Dermis blood vessel endothelial cell (primary cell): ENCODE results near the gene RGR. TPM values are rescaled to one million over a fixed set of nuclear protein-coding genes. Genes with fewer than 3 reads are reported as not detected.
"Not testable (repeated sequence)": the region's sequence is repeated elsewhere in the genome, so short reads cannot be mapped to it uniquely, and the experiment has no call there.

Experiments
- DNase-seq: peaks from one replicate; pipeline ENCODE4 v3.0.0; 2010
- total RNA-seq: library from RNA; depleted of rRNA; stranded (reverse); fragments of >200 nt; gene quantifications from 2 replicates; pipeline ENCODE4 v1.2.3, GENCODE V29; 2014

RGR gene
- total RNA-seq, 1 donor from 2014 or later = not detected

DNA sequence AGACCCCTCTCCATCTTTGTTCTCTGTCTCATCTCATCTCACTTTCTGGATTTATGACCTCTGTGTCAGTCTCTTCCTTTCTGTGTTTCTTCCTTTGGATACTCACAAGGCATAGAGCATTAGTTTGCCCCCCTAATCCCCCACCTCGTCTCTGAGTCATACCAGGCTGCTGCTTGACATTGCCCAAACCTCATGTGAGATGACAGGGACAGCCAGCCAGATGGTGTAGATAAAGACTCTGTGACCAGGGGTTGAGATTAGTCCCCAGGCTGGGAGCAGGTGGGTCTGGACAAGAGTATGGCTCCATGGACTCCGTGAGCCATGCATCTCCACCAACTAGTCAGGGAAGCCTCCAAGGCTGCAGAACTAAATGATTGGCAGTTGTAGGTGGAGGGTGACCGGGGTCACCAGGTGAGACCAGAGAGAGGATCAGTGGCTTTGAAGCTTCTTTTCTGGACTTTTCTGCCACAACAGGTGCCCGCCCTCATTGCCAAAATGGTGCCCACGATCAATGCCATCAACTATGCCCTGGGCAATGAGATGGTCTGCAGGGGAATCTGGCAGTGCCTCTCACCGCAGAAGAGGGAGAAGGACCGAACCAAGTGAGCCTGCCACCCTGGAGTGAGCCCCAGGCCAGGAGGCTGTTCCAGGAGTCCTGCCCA lies 13.3 kb downstream of the RGR start:
- DNase-seq = no peak

DNA sequence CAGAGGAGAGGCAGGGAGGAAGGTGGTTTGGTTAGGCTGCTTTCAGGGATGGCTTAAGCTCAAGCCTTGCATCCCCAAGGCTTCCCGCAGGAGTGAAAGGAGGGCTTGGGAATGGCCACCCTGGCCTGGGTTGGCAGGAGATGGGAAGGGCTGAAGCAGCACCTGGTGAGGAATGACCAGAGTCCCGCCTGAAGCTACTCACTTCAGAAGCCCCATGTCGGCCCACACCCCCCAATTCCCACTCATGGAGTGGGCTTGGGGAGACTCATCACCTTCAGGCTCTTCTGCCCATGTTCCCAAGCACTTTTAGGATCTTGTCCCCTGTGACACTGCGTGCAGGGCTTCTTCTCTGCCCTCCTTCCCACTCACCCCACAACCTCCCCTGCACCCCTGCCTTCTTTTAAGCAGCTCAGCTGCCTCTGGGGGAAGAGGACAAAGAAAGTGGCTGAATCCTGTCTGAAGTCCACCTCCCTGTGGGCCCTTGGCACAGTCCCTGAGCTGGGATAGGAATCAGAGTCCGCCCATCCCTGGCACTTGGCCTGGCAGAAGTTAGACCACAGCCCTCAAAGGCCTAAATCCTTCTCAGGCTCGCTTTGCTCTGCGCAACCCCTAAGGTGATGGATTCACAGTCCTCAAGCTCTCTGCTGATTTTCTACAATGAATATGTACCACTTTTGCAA lies 16.5 kb downstream of the RGR start:
- no peak for DNase-seq

DNA sequence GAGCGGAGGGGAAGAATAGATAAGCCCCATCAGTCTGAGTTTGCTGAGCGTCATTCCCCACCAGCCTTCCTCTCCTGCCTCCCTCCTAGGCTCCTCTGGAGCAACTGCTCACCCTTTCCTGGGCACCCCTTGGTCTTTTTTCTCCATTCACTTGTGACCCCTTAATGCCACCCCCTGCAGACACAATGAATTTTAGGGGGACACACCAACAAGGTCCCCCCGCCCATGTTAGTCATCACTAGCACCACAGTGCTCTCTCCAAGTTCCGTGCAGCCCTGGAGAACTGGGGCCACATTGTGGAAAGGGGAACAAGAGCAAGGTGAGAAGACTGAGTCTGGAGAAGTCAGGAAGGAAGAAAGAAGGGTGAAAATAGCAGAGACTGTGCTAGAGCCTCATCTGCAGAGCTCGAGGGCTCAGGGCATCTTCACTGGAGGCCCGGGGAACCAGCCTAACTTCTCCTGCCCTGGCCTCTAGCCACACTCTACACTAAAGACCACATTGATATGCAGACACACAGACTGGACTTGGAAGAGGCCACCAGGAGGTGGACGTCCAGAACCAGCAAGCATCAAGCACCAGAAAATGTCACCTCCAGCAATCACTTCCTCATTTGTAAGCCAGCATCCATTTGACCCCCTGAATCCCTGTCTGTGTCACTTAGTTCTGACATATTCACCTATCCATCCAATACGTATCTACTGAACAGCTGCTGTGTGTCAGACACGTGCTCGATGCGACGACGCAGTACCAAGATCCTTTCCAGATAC lies 17.5 kb downstream of the RGR start:
- DNase-seq = no peak

DNA sequence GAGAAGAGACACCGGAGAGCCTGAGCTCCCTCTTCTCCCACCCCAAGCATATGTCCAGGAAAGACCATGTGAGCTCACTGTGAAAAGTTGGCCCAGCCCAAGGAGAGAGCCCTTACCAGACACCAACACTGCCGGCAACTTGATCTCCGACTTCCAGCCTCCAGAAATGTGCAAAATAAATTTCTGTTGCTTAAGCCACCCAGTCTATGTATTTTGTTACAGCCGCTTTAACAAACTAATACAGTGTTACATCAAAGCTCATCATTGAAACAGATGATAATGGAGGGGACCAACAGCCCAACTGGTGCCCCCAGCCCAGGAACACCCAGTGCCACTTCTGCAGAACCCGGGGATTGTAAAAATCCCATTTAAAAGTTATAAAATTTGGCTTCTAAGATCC lies 18.9 kb downstream of the RGR start:
- no peak for DNase-seq

DNA sequence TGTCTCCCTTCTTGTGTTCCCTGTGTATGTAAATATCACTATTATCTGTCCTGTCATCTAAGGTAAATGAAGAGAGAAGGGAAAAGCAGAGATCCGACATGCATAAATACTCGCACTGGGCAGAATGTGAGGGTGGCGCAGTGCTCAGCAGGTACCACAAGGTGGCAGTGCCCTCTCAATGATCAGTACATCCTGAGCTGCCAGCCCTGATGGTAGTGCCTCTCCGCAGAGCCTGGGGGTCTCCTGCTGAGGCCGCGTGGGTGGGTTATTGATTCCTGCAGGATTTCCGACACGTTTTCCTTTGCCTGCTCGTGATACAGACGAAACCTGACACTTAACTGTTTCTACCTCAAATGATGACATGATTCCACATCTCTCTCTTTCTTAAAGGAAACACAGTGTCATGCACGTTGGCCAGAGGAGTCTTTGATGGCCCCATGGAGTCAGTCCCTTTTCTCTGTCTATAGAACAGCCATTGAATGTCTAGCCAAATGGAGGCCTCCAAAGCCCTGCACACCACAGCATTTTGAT lies 19.8 kb downstream of the RGR start:
- peak; percentile 81 for DNase-seq

DNA sequence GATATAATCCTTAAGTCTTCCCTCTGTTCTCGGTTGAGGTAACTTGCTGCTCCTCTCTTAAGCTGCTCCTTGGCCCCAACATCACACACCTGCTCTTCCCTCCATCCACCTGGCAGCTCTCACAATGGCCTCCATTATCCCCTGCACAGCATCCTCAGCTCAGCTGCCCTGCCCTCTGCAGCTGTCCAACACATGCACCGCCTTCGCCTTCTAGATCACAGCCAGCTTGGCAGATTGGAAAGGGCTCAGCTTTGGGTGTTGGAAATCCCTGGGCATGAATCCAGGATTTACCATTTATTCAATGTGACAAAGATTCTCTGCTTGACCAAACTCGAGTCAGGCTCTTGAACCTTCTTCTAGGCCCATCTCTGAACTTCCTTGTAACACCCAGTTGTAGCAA lies 20.6 kb downstream of the RGR start:
- DNase-seq = no peak

DNA sequence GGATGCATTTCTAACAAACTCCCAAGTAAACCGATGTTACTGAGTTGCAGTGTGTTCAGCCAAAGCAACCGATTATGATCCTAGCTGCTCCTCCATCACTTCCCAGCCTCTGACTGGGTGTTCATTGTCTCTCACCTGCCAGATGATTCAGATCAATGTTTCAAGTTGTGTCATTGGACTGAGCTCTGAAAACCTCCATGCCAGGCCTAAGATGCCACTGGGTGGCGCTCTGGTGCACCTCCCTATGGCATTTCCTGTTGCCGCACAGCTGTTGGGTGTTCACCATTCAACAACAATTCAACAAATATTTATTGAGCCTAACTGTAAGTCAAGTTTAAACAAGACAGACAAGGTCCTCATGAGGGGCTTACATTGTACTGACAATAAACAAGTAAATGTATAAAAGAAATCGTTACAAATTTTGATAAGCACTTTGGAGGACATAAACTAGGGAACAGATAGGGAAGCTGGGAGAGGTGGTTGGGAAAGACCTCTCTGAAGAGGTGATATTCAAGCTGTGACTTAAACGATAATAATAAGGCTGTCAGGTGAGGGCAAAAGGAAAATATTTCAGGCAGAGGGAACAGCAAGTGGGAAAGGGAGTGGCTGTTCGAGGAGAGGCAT lies 22.8 kb downstream of the RGR start:
- peak; percentile 82 for DNase-seq

DNA sequence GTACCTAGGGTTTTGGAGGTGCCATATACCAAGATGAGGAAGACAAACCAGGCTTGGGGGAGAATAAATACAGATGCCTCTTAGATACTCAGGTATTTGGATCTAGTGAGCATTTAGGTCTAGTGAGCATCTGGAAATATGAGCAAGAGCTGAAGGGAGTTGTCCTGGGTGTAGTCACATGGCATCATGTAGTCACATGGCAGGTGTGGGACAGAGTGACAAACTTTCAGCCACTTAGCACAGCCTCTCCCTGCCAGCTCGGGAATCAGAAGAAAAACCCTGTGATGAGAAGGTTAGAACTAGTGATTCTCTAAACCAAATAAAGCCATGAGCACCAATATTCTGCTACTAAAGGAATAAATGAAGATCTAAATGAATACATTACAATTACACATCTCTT lies 24.3 kb downstream of the RGR start:
- DNase-seq = no peak

DNA sequence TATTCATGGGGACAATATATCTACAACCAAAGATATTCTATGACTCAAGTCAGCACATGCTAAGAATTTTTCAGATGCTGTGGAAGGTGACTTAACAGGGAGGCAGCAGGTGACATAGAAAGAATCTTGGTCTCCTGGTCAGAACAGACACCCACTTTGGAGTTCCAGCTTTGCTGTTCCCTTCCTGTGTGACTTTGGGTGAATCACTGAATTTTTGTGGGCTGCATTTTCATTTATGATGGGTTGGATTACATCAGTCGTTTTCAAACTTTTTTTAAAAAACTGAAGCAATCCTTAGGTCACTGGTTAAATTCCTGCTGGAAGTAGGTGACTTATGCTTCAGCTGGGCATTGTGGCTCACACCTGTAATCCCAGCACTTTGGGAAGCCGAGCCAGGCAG lies 24.9 kb downstream of the RGR start:
- no peak for DNase-seq

DNA sequence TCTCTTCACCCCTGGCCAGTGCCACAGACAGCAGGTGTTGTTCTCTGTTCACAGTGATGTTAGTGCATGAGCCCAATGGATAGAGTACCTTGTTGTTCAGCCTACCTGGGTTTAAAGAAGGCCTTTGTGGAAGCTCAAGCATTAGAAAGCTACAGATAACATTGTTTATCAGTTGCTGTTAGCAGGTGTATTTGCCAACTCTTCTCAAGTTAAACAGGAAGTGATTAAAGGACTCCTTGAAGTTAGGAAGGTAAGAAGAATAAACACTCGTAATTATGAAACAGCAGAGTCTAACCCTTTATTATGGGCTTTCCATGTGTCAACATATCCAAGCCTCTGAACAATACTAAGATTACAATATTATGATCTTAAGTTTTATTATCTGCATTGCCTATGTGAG lies 25.9 kb downstream of the RGR start:
- no peak for DNase-seq

DNA sequence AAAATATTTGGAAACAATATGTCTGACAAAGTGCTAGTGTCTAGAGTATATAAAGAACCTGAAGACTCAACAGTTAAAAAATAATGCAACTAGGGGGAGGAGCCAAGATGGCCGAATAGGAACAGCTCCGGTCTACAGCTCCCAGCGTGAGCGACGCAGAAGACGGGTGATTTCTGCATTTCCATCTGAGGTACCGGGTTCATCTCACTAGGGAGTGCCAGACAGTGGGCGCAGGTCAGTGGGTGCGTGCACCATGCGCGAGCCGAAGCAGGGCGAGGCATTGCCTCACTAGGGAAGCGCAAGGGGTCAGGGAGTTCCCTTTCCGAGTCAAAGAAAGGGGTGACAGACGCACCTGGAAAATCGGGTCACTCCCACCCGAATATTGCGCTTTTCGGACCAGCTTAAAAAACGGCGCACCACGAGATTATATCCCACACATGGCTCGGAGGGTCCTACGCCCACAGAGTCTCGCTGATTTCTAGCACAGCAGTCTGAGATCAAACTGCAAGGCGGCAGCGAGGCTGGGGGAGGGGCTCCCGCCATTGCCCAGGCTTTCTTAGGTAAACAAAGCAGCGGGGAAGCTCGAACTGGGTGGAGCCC lies 35.1 kb downstream of the RGR start:
- not testable (repeated sequence) for DNase-seq

DNA sequence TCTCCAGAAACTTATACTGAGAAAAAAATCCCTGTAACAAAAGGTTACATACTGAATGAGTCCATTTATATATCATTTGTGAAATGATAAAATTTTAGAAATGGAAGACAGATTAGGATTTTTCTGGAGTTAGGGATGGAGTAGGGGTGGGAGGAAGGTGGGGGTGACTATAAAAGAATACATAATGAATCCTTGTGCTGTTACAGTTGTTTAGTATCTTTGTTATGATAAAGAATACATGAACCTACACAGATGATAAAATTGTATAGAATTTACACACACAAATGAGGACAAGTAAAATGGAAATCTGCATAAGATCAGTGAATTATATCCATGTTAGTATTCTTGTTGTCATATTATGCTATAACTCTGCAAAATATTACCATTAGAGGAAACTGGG lies 41.8 kb downstream of the RGR start:
- no peak for DNase-seq

DNA sequence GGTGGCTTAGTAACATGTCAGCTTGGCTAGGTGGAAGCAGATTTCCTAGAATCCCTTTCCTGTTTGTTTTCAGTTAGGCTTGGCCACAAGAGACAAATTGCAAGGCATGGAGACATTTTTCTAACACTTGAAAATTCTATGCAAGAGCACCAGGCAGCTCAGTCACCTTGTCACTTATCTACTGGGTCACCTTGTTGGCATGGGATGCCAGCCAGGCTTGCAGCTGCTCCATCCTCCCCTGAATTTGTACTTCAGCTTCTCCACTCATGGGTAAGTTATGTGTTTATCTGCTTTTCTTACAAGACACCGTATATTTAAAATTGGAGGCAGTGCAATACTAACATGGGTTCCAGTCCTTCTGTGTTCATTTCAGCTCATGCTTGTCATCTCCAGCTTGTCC lies 43.3 kb downstream of the RGR start:
- no peak for DNase-seq

DNA sequence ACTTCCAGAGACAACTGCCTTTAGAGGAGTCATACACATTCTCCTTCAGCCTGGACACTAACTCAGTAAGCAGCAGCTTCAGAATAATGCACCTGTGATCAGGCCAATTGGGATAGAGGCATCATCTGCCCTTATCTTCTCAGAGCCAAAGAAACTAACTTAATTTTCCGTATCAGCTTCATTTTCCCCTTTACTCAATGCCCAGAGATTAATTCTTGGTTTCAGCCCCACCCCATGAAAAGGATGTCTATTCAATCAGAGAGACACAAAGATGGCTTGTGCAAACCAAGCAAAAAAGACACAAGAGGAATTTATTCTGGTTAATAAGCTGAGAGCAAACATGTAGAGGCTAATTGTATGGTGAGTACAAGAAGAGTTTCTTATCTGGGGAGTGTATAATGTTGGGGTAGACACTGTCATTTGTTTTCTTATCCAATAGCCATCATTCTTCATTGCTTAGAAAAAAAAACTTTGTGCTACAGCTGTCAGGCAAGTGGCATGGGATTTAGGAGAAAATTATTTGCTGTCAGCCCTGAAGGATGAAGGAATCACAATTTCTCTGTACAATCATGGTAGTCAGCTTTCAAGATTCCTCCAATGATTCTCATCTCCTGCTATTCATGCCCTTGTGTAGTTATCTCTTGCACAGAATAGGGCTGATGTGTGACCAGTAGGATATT lies 44.8 kb downstream of the RGR start:
- DNase-seq = no peak

DNA sequence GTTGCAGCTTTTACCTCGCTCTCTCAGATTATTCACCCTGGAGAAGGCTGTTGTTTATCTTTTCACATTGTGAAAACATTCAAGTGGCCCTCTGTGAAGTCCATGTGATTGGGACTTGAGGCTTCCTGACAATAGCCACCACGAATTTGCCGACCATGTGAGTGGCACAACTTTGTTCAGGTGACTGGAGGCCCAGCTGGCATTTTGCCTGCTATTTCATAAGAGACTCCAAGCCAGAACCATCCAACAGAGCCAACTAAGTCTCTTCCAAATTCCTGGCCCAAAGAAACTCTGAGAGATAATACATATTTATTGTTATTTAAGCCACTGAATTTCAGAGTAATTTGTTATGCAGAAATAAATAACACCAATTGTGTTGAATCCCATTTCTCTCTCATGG lies 45.4 kb downstream of the RGR start:
- no peak for DNase-seq

DNA sequence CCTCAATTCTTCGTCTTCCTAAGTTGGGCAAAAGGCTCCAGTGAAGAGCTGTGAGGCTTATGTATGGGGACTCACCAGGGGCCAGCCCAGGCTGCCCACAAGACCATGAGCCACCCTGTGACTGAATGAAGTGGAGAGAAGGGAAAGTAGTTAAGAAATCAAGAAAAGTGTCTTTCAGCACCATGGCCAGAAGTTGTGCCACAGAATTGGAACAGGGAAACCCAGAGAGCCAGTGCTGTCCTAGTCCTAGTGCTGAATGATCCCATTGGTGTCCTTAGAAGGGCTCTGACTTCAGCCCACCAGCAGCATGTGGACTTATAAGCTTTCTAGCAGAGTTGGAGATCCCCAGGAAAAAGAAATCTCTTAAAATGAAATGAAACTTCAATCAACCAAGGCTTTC lies 46.5 kb downstream of the RGR start:
- DNase-seq = peak; percentile 75

DNA sequence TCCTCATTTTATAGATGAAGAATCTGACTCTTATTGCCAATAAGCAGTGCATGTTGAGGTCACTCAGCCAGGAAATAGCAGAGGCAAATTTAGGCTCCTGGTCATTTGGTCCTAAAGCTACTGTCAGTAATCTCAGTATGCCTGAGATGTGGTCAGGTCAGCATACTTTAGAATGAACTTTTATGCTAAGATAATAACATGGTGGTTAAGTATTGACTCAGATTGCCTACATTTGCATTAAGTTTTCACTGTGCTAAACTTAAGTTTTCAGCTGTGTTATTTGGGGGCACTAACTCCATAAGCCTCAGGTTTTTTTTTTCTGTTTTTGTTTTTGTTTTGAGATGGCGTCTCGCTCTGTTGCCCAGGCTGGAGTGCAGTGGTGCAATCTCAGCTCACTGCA lies 47.6 kb downstream of the RGR start:
- no peak for DNase-seq

DNA sequence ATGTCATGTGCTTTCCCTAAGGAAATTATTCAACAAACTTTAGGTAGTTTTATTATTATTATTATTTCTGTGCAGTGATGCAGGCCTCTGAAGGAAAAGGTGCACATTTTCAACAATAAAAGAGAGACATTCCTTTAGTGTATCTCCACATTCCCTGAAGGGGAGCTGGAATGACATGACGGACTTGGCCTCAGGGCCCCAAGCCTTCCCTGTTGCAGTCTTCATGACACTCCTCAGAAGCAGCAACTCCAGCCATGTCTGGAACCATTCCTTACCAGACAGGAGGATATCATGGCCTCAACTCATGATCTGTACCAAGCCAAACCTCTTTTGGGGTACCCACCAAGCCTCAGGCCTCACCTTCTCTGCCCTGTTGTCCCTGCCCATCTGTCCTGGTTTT lies 48.3 kb downstream of the RGR start:
- DNase-seq = no peak

DNA sequence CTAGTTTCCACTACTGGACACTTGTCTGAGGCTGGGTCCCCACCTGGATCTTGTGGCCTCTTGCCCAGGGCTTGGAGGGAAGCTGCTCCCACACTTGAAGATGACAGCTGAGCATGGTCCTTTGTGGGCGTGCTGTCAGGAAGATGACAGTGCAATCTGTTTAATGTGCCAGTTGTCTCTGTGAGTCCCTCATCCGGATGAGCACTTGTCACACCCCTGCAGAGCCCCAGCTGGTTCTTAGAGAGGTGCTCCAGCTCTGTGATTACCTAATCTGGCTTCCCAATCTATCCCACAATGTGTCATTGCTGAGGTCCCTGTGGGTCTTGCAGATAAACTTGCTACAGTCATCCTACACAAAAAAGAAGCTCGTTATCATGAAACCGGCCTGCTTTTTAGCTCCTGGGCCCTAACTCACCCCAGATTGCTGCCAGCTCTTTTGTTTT lies 48.7 kb downstream of the RGR start:
- DNase-seq = no peak

DNA sequence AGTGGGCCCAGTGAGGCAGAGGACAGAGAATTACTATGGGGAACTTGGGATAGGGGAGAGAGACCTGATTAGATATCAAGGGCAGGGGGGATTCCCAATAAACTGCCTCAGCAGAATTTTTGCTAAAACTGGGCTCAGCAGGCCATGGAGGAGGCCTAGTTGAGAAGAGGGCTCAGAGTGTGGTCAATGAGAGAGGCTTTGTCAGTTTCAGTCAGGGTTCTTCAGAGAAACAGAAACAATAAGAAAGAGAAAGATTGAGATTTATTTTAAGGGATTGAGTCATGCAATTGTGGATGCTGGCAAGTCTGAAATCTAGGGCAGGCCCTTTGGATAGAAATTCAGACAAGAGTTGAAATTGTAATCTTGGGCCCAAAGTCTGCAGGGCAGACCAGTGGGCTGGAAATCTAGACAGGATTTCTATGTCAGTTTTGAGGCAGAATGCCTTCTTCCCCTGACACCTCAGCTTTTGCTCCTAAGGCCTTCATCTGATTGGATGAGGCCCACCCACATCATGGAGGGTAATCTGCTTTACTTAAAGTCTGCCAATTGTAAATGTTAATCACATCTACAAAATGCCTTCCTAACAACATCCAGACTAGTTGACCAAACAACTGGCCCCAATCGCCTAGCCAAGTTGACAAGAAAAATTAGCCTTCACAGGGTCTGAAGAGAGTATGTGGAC lies 50.1 kb downstream of the RGR start:
- DNase-seq = no peak
